NK-92 treated with Interleukin-12 subunit alpha and Interleukin-12 subunit beta, amount 100 ng/mL, for 24 hours (cell line): ENCODE data around the gene KLHL28.
"Not testable (repeated sequence)": the region's sequence is repeated elsewhere in the genome, so short reads cannot be mapped to it uniquely, and the experiment has no call there.

Experiments used
- DNase-seq: peaks from one replicate; lab custom pipeline; 2025; lab: John Stamatoyannopoulos, UW

Gene KLHL28

GRCh38 chr14:44897041-44897844 is 64.5 kb downstream of the KLHL28 start:
- DNase-seq: peak; percentile 92

GRCh38 chr14:44896275-44897040 is 65.3 kb downstream of the KLHL28 start:
- DNase-seq: no peak

DNA sequence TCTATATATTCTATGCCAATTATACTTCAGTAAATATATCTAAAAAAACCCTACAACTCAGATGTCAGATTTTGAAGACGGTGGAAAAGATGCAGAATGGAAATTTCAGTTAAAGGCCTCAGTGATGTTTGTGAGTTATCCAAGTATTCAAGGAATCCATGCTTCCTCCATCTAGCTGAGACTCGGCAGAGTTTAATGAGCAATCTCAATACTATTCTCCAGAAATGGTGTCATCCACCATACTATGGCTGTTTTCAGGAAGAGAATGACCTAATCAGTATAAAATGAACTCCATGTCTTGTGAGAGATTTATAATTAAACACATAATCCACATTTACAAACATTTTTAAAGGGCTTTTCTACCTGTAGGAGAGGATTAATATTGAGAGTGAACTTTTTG is 66.0 kb downstream of the KLHL28 start:
- DNase-seq: no peak

DNA sequence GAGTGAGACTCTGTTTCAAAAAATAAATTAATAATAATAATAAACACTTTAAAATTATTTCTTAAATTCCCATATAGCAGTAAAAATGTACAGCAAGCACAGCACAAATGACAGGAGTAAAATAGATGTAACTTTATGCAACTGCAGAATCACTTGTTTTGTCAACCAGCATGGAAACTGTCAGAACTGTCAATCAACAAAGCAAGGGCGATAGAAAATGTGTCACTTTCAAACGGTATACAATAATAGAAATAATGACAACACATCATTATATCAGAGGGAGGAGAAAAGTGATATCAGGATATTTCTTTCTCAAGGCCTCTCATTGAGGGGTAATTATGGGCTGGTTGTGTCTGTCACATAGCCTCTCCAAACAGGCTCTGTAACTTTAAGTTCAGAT is 68.2 kb downstream of the KLHL28 start:
- no peak for DNase-seq

GRCh38 chr14:44891726-44892372 is 69.9 kb downstream of the KLHL28 start:
- not testable (repeated sequence) for DNase-seq

DNA sequence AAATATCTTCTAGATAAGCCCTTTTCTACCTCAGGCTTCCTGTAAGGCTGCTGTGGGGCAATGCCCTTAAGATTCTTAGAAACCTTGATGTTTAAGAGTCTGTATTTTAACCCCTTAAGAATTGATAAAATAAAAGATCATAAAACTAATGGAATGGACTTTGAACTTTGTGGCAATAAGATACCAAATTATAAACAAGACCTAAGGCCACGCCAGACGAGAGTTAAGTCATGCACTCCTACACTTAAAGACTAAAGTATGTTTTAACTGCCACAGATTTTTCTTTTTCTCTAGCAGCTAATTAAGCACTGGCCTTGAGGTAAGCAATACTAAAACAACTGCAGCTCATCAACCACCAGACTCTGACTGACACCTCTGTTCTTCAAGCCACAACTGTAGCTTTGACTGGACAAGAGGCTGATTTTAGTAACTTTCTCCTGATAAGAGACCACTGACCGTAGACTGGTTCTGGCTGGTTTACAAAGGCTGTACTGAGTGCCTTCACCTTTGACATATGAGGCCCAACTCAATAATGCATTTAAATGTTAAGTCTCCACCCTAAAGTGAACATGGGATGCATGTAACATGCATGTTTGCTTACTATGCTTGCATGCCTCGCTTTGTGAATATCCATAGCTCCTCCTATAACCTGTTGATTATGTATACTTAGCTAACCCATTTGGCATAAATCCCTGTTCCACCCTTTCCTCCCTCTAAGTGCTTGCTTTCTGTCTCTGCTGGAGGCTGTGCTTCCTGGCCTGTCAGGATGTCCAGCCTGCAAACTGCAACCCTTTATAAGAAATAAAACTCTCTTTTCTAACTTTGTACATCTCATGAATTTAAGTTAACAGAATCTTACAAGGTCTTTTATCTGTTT is 71.9 kb downstream of the KLHL28 start:
- DNase-seq: no peak

DNA sequence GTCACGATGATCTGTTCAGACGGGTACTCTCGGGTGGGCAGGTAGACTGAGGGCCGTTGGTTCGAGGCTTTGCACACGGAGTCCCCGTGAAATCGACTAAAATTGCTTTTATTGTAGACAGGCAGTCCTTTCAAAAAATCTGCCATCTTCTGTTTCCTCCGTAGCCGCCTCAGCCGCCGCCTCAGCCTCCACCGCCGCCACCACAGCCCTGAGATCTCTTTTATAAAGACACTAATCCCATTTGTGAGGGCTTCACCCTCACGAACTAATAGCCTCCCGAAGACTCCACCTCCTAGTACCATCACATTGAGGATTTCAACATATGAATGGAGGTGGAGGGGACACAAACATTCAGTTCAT is 74.2 kb downstream of the KLHL28 start:
- DNase-seq: no peak

DNA sequence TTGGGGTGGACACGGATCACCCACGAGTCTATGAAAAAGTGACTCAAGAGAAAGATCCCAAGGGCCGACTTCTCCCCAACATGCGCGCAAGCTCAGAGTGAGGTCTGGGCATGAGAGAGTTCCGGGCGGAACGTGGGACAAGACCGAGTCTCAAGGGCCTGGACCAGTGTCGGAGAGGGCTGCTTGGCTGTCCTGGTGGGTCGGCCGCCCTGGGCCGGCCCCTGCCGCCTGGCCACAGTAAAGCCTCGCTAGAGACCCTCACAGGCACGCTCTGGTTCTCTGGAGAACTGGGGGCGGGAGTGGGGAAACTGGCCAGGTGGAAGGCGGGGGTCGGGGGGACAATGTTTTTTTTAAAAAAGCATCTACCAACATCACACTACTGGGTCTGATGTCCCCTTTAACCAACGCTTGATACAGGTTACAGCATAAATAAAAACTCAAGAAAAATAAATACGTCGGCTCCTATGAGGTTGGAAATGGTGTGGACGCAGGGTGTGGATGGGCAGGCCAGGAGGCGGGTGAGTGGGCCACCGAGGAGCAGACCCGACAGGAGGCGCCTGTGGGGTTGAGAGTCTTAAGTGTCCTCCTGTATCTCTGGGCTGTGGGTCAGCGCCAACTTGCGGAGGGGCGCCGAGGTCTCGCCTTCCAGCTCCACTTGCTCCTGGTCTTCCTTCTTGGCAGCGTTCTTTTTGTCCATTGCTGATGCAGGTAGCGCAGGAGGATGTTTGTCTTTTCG is 74.7 kb downstream of the KLHL28 start:
- no peak for DNase-seq

GRCh38 chr14:44880791-44881190 is 81.0 kb downstream of the KLHL28 start:
- DNase-seq: no peak
